T-cell (primary cell): ENCODE results near the gene LIMK1. TPM values are rescaled to one million over a fixed set of nuclear protein-coding genes. Genes with fewer than 3 reads are reported as not detected.
A peak's percentile ranks its signal among the peaks of the same experiment; 100 is the strongest.

ENCODE experiments used
- ATAC-seq, 4 experiments: fragments of 200-7000 bp in 3 of 4; fragments of 150-1000 bp in 1 of 4; cut with Tn5 transposase; replicated peaks in 1 of 4; 1 replicate in 3 of 4; 2 replicates in 1 of 4; pipeline ENCODE4 v1.10.0; 2021; ENCODE audit warnings: moderate library complexity in 3 of 4, mild to moderate bottlenecking in 2 of 4, moderate number of reproducible peaks in 1 of 4
- CTCF ChIA-PET, 2 donors: fragments of 300-600 bp; sonication (Branson Sonifier 250); formaldehyde crosslinking; loops; one replicate each; lab custom pipeline; 2022; ENCODE audit warnings: antibody characterized with exemption in 2 of 2; lab: Charles Lee
- POLR2A ChIA-PET, 2 donors: fragments of 300-600 bp; sonication (Branson Sonifier 250); formaldehyde crosslinking; loops; one replicate each; lab custom pipeline; 2022; ENCODE audit warnings: antibody characterized with exemption in 2 of 2; lab: Charles Lee
- DNase-seq, 35 experiments: peaks; one replicate each; pipeline versions ENCODE4 v3.0.0 to v3.0.0-alpha.2; 2013 to 2023
- H3K27ac ChIP-seq: one replicate; pipeline ENCODE4 v1.5.1; 2013; ENCODE audit warnings: low read length
- H3K27me3 ChIP-seq, 2 experiments: replicated peaks in 1 of 2; 1 replicate in 1 of 2; 2 replicates in 1 of 2; pipeline versions ENCODE4 v1.6.1 to v1.7.0; 2013; ENCODE audit warnings: low read length in 1 of 2, mixed read lengths in 1 of 2; ENCODE audit not compliant: control insufficient read depth in 2 of 2, insufficient read depth in 2 of 2; ENCODE audit errors: extremely low read depth in 1 of 2
- H3K36me3 ChIP-seq, 2 donors: 1 replicate in 1 of 2; 2 replicates in 1 of 2; pipeline versions ENCODE4 v1.6.1 to v1.7.0; 2013; ENCODE audit warnings: low read length in 1 of 2; ENCODE audit not compliant: control insufficient read depth in 2 of 2, insufficient read depth in 1 of 2; ENCODE audit errors: extremely low read depth in 1 of 2
- H3K4me1 ChIP-seq, 2 experiments: 1 replicate in 1 of 2; 2 replicates in 1 of 2; pipeline versions ENCODE4 v1.6.1 to v1.7.0; 2013; ENCODE audit warnings: low read length in 2 of 2, mixed read lengths in 1 of 2; ENCODE audit not compliant: insufficient read depth in 2 of 2, control insufficient read depth in 1 of 2; ENCODE audit errors: extremely low read depth in 1 of 2
- H3K4me3 ChIP-seq, 2 donors: 1 replicate in 1 of 2; 2 replicates in 1 of 2; pipeline versions ENCODE4 v1.5.1 to v1.7.0; 2013; ENCODE audit warnings: mild to moderate bottlenecking in 2 of 2, low read length in 1 of 2, moderate library complexity in 1 of 2; ENCODE audit not compliant: control insufficient read depth in 1 of 2; ENCODE audit errors: extremely low read depth in 1 of 2
- H3K9me3 ChIP-seq: 2 replicates; pipeline ENCODE4 v1.7.0; 2013
- H3K27ac Mint-ChIP-seq, 2 donors: one replicate each; pipeline ENCODE4 v1.8.0; 2020 to 2021; ENCODE audit warnings: mild to moderate bottlenecking in 2 of 2, mixed read lengths in 2 of 2
- H3K27me3 Mint-ChIP-seq, 2 donors: one replicate each; pipeline ENCODE4 v1.8.0; 2021 to 2022; ENCODE audit warnings: mixed read lengths in 2 of 2
- H3K36me3 Mint-ChIP-seq: one replicate; pipeline ENCODE4 v1.8.0; 2021; ENCODE audit warnings: mixed read lengths
- H3K4me1 Mint-ChIP-seq, 3 donors: one replicate each; pipeline ENCODE4 v1.8.0; 2020 to 2022; ENCODE audit warnings: mixed read lengths in 3 of 3, mild to moderate bottlenecking in 1 of 3
- H3K4me3 Mint-ChIP-seq, 3 donors: one replicate each; pipeline ENCODE4 v1.8.0; 2020 to 2022; ENCODE audit warnings: mild to moderate bottlenecking in 3 of 3, mixed read lengths in 3 of 3, moderate library complexity in 3 of 3
- H3K9me3 Mint-ChIP-seq, 3 donors: one replicate each; pipeline ENCODE4 v1.8.0; 2020 to 2022; ENCODE audit warnings: mixed read lengths in 3 of 3
- WGBS: methylation state at CpG from one replicate; pipeline ENCODE4 v1.1.5; 2013; ENCODE audit warnings: missing lambda C conversion rate; ENCODE audit not compliant: insufficient coverage; 5-methylcytosine and 5-hydroxymethylcytosine counted together
- total RNA-seq, 35 experiments: library from RNA in 6 of 35; stranded (reverse) in 6 of 35; fragments of 120-200 nt in 1 of 35; gene quantifications; one replicate each; pipeline versions ENCODE4 v1.2.1 to v1.2.4 and lab custom pipeline; 2013 to 2026

Gene LIMK1
- total RNA-seq (10 to 100 TPM; 13.5 to 24.9 (median 18.4) TPM), total RNA-seq (lab: John Stamatoyannopoulos, UW) (7.4 to 74.8 (median 22.7) reads per million in 29 experiments)
- 13.9 TPM for total RNA-seq (2013)

GRCh38 chr7:74083117-74083876, at the start of gene LIMK1:
Gene LIMK1, plus strand, starts transcription at chr7:74083804. Its CDS starts 187 bp downstream, at chr7:74083991.
- peak within 1 kb of the TSS; percentile 59 to 64 for H3K27ac Mint-ChIP-seq
- WGBS, result 18% methylated on average over 55 of the region's 71 CpGs
- H3K27ac ChIP-seq, result no peak within 1 kb of the TSS

GRCh38 chr7:74037609-74038008, 46.0 kb upstream of the LIMK1 start:
- no peaks in the 10 kb centered on the region for H3K9me3 ChIP-seq
- H3K4me1 ChIP-seq, result no peaks in the 10 kb centered on the region
- H3K27ac ChIP-seq, result no peak overlapping the region
- Mint-ChIP-seq H3K9me3 (no peaks in the 10 kb centered on the region), H3K27ac (no peak overlapping the region), H3K4me3 (no peak overlapping the region), H3K27me3 (peaks cover 0 to 3% of the 10 kb centered on the region in 2 donors), H3K36me3 (no peaks in the 10 kb centered on the region), H3K4me1 (no peaks in the 10 kb centered on the region)
- ChIA-PET CTCF (no interaction called here), POLR2A (no interaction called here)
- H3K27me3 ChIP-seq, result peaks cover 0 to 34% of the 10 kb centered on the region in 2 experiments
- H3K4me3 ChIP-seq, result no peak overlapping the region
- WGBS, result 52% methylated on average over 5 of the region's 8 CpGs
- DNase-seq, result no peak
- ATAC-seq, result no peak
- H3K36me3 ChIP-seq, result no peaks in the 10 kb centered on the region

More at GRCh38 chr7:74083117-74083876, at the start of gene LIMK1:
- H3K36me3 ChIP-seq, result peaks cover 0 to 2% of the 10 kb centered on the region in 2 donors
- no peaks in the 10 kb centered on the region for H3K9me3 Mint-ChIP-seq
- peaks cover 11 to 14% (median 12%) of the 10 kb centered on the region in 3 donors for H3K4me1 Mint-ChIP-seq
- ATAC-seq, result peak; percentile 89 to 97 (median 92)
- no peaks in the 10 kb centered on the region for H3K27me3 ChIP-seq
- peaks cover 4% of the 10 kb centered on the region for H3K36me3 Mint-ChIP-seq
- ChIA-PET CTCF (interaction anchor here in 1 of 2 donors (0.5 to 1.4 kb wide), 3 partner anchors 11 to 416 kb away, joined by 3 to 4 read pairs (median 3); partner anchors contain the start of gene VPS37D), POLR2A (interaction anchor here (0.6 to 1.2 kb wide), 4 partner anchors 95 to 566 kb away, joined by 3 to 4 read pairs (median 3); no protein-coding TSS in a partner anchor)
- H3K9me3 ChIP-seq, result no peaks in the 10 kb centered on the region
- peak; percentile 59 to 91 (median 77) for DNase-seq
- H3K4me3 Mint-ChIP-seq, result peak within 1 kb of the TSS; percentile 79 to 83 (median 82)
- H3K4me3 ChIP-seq, result peak within 1 kb of the TSS; percentile 70 to 72
- H3K4me1 ChIP-seq, result peaks cover 6 to 18% of the 10 kb centered on the region in 2 experiments
- no peaks in the 10 kb centered on the region for H3K27me3 Mint-ChIP-seq

- Mint-ChIP-seq H3K4me1 (no peaks in the 10 kb centered on the region), H3K27me3 (no peaks in the 10 kb centered on the region), H3K36me3 (no peaks in the 10 kb centered on the region), H3K9me3 (no peaks in the 10 kb centered on the region), H3K4me3 (no peak overlapping the region), H3K27ac (no peak overlapping the region)
- ChIA-PET CTCF (no interaction called here), POLR2A (no interaction called here)
- H3K36me3 ChIP-seq, result no peaks in the 10 kb centered on the region
- DNase-seq, result no peak
- H3K4me3 ChIP-seq, result no peak overlapping the region
- ATAC-seq, result no peak
- WGBS, result 84% methylated on average over 15 of the region's 16 CpGs
- no peak overlapping the region for H3K27ac ChIP-seq
- no peaks in the 10 kb centered on the region for H3K9me3 ChIP-seq
- peaks cover 0 to 37% of the 10 kb centered on the region in 2 experiments for H3K27me3 ChIP-seq
- no peaks in the 10 kb centered on the region for H3K4me1 ChIP-seq
These were observed 45.2 kb upstream of the LIMK1 start for GRCh38 chr7:74038194-74038961.

GRCh38 chr7:74039337-74039736, 44.3 kb upstream of the LIMK1 start:
- no peaks in the 10 kb centered on the region for H3K27me3 Mint-ChIP-seq
- H3K4me1 ChIP-seq, result no peaks in the 10 kb centered on the region
- ATAC-seq (no peak), DNase-seq (no peak)
- H3K9me3 ChIP-seq, result no peaks in the 10 kb centered on the region
- WGBS, result 79% methylated on average over 9 of the region's 11 CpGs
- H3K27ac ChIP-seq, result no peak overlapping the region
- CTCF ChIA-PET, result no interaction called here
- no peak overlapping the region for H3K27ac Mint-ChIP-seq
- H3K36me3 ChIP-seq, result no peaks in the 10 kb centered on the region
- POLR2A ChIA-PET, result no interaction called here
- no peaks in the 10 kb centered on the region for H3K9me3 Mint-ChIP-seq
- H3K4me1 Mint-ChIP-seq, result no peaks in the 10 kb centered on the region
- peaks cover 0 to 35% of the 10 kb centered on the region in 2 experiments for H3K27me3 ChIP-seq
- no peak overlapping the region for H3K4me3 ChIP-seq
- H3K4me3 Mint-ChIP-seq, result no peak overlapping the region
- no peaks in the 10 kb centered on the region for H3K36me3 Mint-ChIP-seq

- Histone ChIP-seq H3K27ac (no peak overlapping the region), H3K4me3 (no peak overlapping the region), H3K9me3 (no peaks in the 10 kb centered on the region), H3K4me1 (no peaks in the 10 kb centered on the region), H3K27me3 (peaks cover 0 to 35% of the 10 kb centered on the region in 2 experiments), H3K36me3 (no peaks in the 10 kb centered on the region)
- Mint-ChIP-seq H3K27me3 (no peaks in the 10 kb centered on the region), H3K4me1 (no peaks in the 10 kb centered on the region), H3K27ac (no peak overlapping the region), H3K9me3 (no peaks in the 10 kb centered on the region), H3K36me3 (no peaks in the 10 kb centered on the region), H3K4me3 (no peak overlapping the region)
- CTCF ChIA-PET, result interaction anchor here in 1 of 2 donors (0.6 kb wide), 1 partner anchor 1573 kb away, joined by 3 read pairs; no protein-coding TSS in a partner anchor
- POLR2A ChIA-PET, result no interaction called here
- no peak for ATAC-seq
- DNase-seq, result no peak
- WGBS, result 85% methylated on average over 12 of the region's 13 CpGs
These were observed 43.4 kb upstream of the LIMK1 start for GRCh38 chr7:74040101-74040790.
